Measurements from ENCODE around the gene CDH16. TPM values are rescaled to one million over a fixed set of nuclear protein-coding genes. Genes with fewer than 3 reads are reported as not detected.

Gene CDH16
- total RNA-seq, 6 donors from 2014 or later, result 0.40 to 1.8 (median 1.7) TPM; not detected in 3

- peaks cover 0 to 16% (median 10%) of the 10 kb centered on the region in 4 donors for H3K27me3 ChIP-seq
- TF ChIP-seq CTCF (IDR thresholded peaks at IDR 0.05) (no peak), POLR2A (IDR thresholded peaks at IDR 0.05) (peak in 2 of 4 donors; percentile 49 to 54), POLR2AphosphoS5 (IDR thresholded peaks at IDR 0.05) (peak in 1 of 2 donors; percentile 62)
Measured at GRCh38 chr16:66925322-66925840, 6.7 kb upstream of the CDH16 start, which contains the start of gene RRAD. Gene RRAD, minus strand, starts transcription at chr16:66925535. Its CDS starts 356 bp downstream, at chr16:66925179.

GRCh38 chr16:66924527-66925321 lies 6.0 kb upstream of the CDH16 start:
- Histone ChIP-seq H3K36me3 (peaks cover 0 to 8% (median 4%) of the 10 kb centered on the region in 4 donors), H3K27me3 (peaks cover 0 to 16% (median 10%) of the 10 kb centered on the region in 4 donors), H3K4me1 (peaks cover 40 to 55% (median 42%) of the 10 kb centered on the region in 4 donors), H3K4me3 (peak overlapping the region; percentile 4 to 68 (median 54)), H3K27ac (peak overlapping the region; percentile 71 to 84 (median 78)), H3K9me3 (no peaks in the 10 kb centered on the region)
- TF ChIP-seq POLR2AphosphoS5 (IDR thresholded peaks at IDR 0.05) (no peak), POLR2A (IDR thresholded peaks at IDR 0.05) (no peak), EP300 (IDR thresholded peaks at IDR 0.05) (no peak), CTCF (IDR thresholded peaks at IDR 0.05) (peak; percentile 45 to 82 (median 67))
- WGBS, 2 donors, result 24 to 32% methylated on average over 15 to 19 of the region's 72 CpGs
- ATAC-seq (ENCODE audit: low FRiP score in 2 of 2), result peak in 1 of 2 donors; percentile 75
- DNase-seq, result peak; percentile 60 to 93

More at GRCh38 chr16:66925322-66925840, 6.7 kb upstream of the CDH16 start, which contains the start of gene RRAD:
- Histone ChIP-seq H3K9me3 (no peaks in the 10 kb centered on the region), H3K27ac (peak within 1 kb of the TSS; percentile 71 to 84 (median 78)), H3K36me3 (peaks cover 0 to 8% (median 4%) of the 10 kb centered on the region in 4 donors), H3K4me1 (peaks cover 40 to 55% (median 42%) of the 10 kb centered on the region in 4 donors), H3K4me3 (peak within 1 kb of the TSS; percentile 4 to 68 (median 54))
- DNase-seq (peak; percentile 58 to 90), ATAC-seq (ENCODE audit: low FRiP score in 2 of 2) (peak; percentile 1 to 67)
- 9 to 11% methylated on average over 11 to 33 of the region's 42 CpGs for WGBS, 2 donors

- peak overlapping the region; percentile 11 to 84 (median 70) for H3K27ac ChIP-seq
- ATAC-seq (ENCODE audit: low FRiP score in 2 of 2) (no peak), DNase-seq (peak in 1 of 2 donors; percentile 75)
- WGBS, 2 donors, result 32 to 49% methylated on average over 2 to 3 of the region's 3 CpGs
- peaks cover 0 to 16% (median 10%) of the 10 kb centered on the region in 4 donors for H3K27me3 ChIP-seq
- peak overlapping the region in 3 of 4 donors; percentile 47 to 68 (median 61) for H3K4me3 ChIP-seq
- no peaks in the 10 kb centered on the region for H3K9me3 ChIP-seq
- TF ChIP-seq EP300 (IDR thresholded peaks at IDR 0.05) (no peak), POLR2A (IDR thresholded peaks at IDR 0.05) (no peak), CTCF (IDR thresholded peaks at IDR 0.05) (no peak), POLR2AphosphoS5 (IDR thresholded peaks at IDR 0.05) (no peak)
- H3K4me1 ChIP-seq, result peaks cover 40 to 55% (median 42%) of the 10 kb centered on the region in 4 donors
- H3K36me3 ChIP-seq, result peaks cover 0 to 8% (median 4%) of the 10 kb centered on the region in 4 donors
Measured at GRCh38 chr16:66923866-66924265, 5.2 kb upstream of the CDH16 start.

- H3K27ac ChIP-seq, result peak overlapping the region in 3 of 4 donors; percentile 60 to 84 (median 80)
- DNase-seq (peak in 1 of 2 donors; percentile 73), ATAC-seq (ENCODE audit: low FRiP score in 2 of 2) (no peak)
- WGBS, 2 donors, result 66 to 68% methylated on average over 9 to 17 of the region's 18 CpGs
- peaks cover 0 to 8% (median 4%) of the 10 kb centered on the region in 4 donors for H3K36me3 ChIP-seq
- peak in 1 of 2 donors; percentile 12 for TF ChIP-seq POLR2AphosphoS5 (IDR thresholded peaks at IDR 0.05)
- no peak for TF ChIP-seq EP300 (IDR thresholded peaks at IDR 0.05)
- no peak for TF ChIP-seq CTCF (IDR thresholded peaks at IDR 0.05)
- TF ChIP-seq POLR2A (IDR thresholded peaks at IDR 0.05), result no peak
- peaks cover 0 to 16% (median 10%) of the 10 kb centered on the region in 4 donors for H3K27me3 ChIP-seq
- no peaks in the 10 kb centered on the region for H3K9me3 ChIP-seq
- H3K4me1 ChIP-seq, result peaks cover 36 to 52% (median 41%) of the 10 kb centered on the region in 4 donors
- peak overlapping the region in 3 of 4 donors; percentile 47 to 68 (median 61) for H3K4me3 ChIP-seq
Measured at GRCh38 chr16:66923247-66923731, 4.6 kb upstream of the CDH16 start.
